HG03064 (cell line): ENCODE results near the gene GPX4.
"Not testable (repeated sequence)": the region's sequence is repeated elsewhere in the genome, so short reads cannot be mapped to it uniquely, and the experiment has no call there.

Experiments used
- ATAC-seq: cut with Tn5 transposase; IDR thresholded peaks from one replicate; pipeline ENCODE4 v1.9.1; 2021; ENCODE audit warnings: low read depth; ENCODE audit not compliant: unreplicated experiment

Gene GPX4

GRCh38 chr19:1129084-1129483 is 25.3 kb downstream of the GPX4 start:
- ATAC-seq: not testable (repeated sequence)

- ATAC-seq: no peak
These were observed 25.7 kb downstream of the GPX4 start for GRCh38 chr19:1129535-1129934.

- no peak for ATAC-seq
These were observed 27.2 kb downstream of the GPX4 start for GRCh38 chr19:1130771-1131717.

GRCh38 chr19:1131718-1132551 is 28.1 kb downstream of the GPX4 start:
- peak; percentile 72 for ATAC-seq

GRCh38 chr19:1132552-1133383 is 29.0 kb downstream of the GPX4 start:
- ATAC-seq: no peak

GRCh38 chr19:1133471-1133929 is 29.7 kb downstream of the GPX4 start:
- ATAC-seq: no peak

GRCh38 chr19:1134431-1134830 is 30.6 kb downstream of the GPX4 start:
- ATAC-seq: no peak

- no peak for ATAC-seq
These were observed 31.7 kb downstream of the GPX4 start for GRCh38 chr19:1135454-1135853.

GRCh38 chr19:1136201-1136600 is 32.4 kb downstream of the GPX4 start:
- ATAC-seq: no peak

GRCh38 chr19:1136621-1137317 is 33.0 kb downstream of the GPX4 start:
- ATAC-seq: no peak

- no peak for ATAC-seq
These were observed 34.3 kb downstream of the GPX4 start for GRCh38 chr19:1138121-1138520.

GRCh38 chr19:1139126-1139525 is 35.3 kb downstream of the GPX4 start:
- ATAC-seq: no peak

GRCh38 chr19:1140272-1141027 is 36.7 kb downstream of the GPX4 start:
- ATAC-seq: no peak

GRCh38 chr19:1141944-1142343 is 38.1 kb downstream of the GPX4 start:
- ATAC-seq: no peak

- no peak for ATAC-seq
These were observed 40.1 kb downstream of the GPX4 start for GRCh38 chr19:1143828-1144399.

- no peak for ATAC-seq
These were observed 40.9 kb downstream of the GPX4 start for GRCh38 chr19:1144741-1145140.

GRCh38 chr19:1145635-1146411 is 42.0 kb downstream of the GPX4 start:
- ATAC-seq: no peak

GRCh38 chr19:1146412-1146699 is 42.6 kb downstream of the GPX4 start:
- no peak for ATAC-seq
